ENCODE measurements around the gene MYO6.

The MYO6 gene

DNA sequence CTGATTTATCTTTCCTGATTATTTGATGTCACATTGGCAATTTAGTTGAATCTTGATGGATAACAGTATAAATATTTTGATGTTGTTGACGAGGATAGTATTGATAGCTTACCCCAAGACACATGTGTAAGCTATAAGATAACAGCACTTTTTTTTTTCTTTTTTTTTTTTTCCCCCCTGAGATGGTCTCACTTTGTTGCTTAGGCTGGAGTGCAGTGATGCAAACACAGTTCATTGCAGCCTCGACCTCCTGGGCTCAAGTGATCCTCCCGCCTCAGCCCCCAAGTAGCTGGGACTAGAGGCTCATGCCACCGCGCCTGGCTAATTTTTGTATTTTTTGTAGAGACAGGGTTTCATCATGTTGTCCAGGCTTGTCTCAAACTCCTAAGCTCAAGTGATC is 21.8 kb downstream of the MYO6 start:
- no peak for DNase-seq

GRCh38 chr6:75775219-75775618 is 26.2 kb downstream of the MYO6 start:
- no peak for DNase-seq

DNA sequence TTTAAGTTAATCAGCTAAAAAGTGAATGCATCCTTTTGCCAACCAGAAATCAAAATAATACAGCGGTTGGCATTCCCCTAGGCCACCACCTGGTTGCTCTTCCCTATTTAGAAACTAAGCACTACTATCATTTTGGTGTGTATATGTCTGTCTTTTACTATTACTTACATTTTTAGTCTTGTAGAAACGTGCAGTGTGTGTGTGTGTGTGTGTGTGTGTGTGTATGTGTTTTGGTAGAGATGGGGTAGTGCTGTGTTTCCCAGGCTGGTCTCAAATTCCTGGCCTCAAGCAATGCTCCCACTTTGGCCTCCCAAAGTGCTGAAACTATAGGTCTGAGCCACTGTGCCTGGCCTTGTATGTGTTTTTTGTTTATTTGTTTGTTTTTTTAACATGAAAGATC is 27.4 kb downstream of the MYO6 start:
- no peak for DNase-seq

GRCh38 chr6:75778757-75779156 is 29.7 kb downstream of the MYO6 start:
- DNase-seq: no peak

GRCh38 chr6:75786152-75786551 is 37.1 kb downstream of the MYO6 start:
- no peak for DNase-seq

GRCh38 chr6:75788894-75789293 is 39.9 kb downstream of the MYO6 start:
- DNase-seq: no peak

DNA sequence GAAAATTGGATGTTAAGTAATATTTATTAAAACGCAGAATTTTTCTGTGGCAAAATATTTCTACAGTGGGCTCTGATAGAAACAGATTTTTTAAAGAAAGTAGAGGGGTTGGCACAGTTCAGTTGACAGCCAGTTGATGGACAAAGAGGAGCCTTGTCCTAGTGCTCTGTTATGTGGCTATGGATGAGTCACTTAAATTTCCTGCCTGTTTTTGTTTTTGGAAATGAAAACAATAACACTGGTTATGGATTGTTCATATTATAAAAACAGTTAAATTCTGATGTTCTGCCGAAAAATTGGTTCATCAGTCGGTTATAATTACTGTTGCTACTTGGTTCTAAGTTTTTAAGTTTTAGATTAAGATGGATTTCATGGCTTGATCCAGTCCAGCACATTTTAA is 42.8 kb downstream of the MYO6 start:
- no peak for DNase-seq

GRCh38 chr6:75794351-75794846 is 45.4 kb downstream of the MYO6 start:
- DNase-seq: no peak

GRCh38 chr6:75794954-75795739 is 46.1 kb downstream of the MYO6 start:
- no peak for DNase-seq

GRCh38 chr6:75796723-75797122 is 47.7 kb downstream of the MYO6 start:
- DNase-seq: no peak

GRCh38 chr6:75800133-75800532 is 51.1 kb downstream of the MYO6 start:
- no peak for DNase-seq

DNA sequence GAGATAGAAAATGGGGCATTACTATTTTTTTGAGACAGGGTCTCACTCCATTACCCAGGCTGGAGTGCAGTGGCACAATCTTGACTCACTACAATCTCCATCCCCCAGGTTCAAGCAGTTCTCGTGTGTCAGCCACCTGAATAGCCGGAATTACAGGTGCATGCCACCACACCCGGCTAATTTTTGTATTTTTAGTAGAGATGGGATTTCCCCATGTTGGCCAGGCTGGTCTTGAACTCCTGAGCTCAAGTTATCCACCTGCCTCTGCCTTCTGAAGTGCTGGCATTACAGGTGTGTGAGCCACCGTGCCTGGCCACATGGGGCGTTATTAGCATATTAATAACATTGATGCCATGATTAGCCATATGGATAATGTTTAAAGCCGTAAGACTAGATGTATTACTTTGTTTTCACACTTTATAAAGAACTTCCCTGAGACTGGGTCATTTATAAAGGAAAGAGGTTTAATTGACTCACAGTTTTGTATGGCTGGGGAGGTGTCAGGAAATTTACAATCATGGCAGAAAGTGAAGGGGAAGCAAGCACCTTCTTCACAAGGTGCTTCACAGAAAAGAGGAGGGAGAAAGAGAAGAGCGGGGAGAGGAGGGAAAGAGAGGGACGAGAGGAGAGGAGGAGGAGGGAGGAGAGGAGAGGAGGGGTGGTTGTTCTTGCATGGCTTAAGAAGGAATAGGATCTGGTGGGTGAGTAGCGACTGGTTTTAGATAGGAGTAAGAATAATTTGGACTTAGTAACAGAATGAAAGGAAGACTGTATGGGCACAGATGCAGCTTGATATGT is 51.9 kb downstream of the MYO6 start:
- no peak for DNase-seq

DNA sequence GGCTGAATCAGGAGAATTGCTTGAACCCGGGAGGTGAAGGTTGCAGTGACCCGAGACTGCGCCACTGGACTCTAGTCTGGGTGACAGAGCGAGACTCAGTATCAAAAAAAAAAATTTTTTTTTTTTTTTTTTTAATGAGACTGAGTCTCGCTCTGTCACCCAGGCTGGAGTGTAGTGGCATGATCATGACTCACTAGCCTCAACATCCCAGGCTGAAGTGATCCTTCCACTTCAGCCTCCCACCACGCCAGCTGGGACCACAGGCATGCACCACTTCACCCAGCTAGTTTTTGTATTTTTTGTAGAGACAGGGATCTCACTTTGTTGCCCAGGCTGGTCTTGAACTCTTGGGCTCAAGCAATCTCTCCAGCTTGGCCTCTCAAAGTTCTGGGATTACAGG is 53.3 kb downstream of the MYO6 start:
- DNase-seq: no peak

GRCh38 chr6:75808507-75808906 is 59.5 kb downstream of the MYO6 start:
- DNase-seq: no peak

- DNase-seq: no peak
These were observed 63.5 kb downstream of the MYO6 start for GRCh38 chr6:75812560-75812959.

DNA sequence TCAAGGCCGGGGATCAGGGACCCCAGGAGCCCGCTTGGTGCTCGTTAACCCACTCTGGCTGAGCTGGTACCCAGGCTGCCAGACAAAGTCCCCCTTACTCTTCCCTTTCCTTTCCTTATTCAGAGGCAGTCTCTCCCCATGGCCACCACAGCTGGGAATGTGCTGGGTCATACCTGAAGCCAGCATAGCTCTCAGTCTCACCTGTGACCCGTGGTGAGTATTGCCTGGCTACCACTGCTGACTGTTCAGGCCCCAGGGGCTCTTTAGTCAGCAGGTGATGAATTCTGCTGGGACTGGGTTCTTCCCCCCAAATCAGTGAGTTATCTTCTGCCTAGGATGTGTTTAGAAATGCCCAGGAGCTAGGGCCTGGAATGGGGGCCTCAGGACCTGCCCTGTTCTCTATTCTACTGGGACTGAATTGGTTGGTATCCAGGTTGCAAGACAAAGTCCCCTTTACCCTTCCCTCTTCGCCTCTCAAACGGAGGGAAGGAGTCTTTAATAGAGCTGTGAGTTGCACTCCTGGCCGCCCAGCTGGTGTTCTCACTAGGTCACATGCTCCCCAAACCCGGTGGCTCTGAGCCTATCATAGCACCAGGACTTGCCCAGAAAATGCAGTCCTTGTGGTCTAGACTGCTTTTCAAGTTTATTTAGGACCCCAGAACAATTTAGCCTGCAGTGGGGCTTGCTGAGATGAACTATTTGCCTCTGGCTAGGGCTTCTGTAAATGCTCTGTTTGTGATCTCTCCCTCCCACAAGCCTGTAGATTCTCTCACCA is 64.6 kb downstream of the MYO6 start:
- DNase-seq: no peak

DNA sequence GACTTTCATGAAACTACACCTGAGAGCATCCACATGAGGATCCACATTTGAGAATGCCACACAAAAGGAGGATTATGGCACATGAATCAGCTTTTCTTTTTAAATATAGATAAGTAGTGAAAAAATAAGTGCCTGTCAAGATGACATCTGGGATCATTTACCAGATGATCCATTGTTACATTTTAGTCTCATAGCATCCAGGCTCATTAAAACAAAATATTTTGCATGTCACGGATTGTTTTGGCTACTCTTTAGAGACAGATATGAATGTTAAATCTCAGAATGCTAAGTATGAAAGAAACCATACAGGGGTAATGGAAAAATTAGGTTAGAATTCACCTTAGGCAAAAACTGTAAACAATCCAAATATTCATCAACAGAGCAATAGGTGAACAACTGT is 66.7 kb downstream of the MYO6 start:
- no peak for DNase-seq

DNA sequence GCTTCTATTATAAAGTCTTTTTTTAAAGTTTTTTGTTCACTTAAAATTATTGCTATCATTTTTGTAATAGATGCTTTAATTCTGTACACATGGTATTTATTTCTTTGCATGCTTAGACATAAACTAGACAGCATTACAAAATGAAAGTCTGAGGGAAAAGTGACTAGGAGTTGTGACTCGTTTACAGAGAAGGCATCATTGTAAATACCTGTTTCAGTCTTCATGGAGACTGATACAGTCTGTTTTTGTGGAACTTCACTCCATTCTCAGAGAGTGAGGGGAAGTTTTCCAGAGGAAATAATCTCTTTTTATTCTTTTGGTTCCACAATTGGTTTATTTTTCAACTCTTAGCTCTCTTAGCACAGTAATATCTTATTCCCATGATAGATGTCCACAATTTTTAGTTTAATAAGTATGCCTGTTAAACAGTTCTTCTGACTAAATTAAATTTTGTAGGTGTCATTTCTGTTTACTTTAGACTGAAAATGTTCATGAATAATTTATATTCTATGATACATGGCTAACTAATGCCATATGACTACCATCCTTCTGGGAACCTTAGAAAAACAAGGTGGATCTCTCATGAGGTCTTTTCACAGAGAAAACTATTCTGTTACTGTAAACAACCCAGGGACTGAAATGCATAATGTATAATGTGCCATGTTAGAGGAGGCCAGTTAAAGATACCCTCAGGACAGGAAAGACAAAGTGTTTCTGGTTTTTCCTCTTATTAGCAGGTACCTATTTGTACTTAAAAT is 69.2 kb downstream of the MYO6 start:
- no peak for DNase-seq

- DNase-seq: no peak
These were observed 70.9 kb downstream of the MYO6 start for GRCh38 chr6:75819776-75820487.

DNA sequence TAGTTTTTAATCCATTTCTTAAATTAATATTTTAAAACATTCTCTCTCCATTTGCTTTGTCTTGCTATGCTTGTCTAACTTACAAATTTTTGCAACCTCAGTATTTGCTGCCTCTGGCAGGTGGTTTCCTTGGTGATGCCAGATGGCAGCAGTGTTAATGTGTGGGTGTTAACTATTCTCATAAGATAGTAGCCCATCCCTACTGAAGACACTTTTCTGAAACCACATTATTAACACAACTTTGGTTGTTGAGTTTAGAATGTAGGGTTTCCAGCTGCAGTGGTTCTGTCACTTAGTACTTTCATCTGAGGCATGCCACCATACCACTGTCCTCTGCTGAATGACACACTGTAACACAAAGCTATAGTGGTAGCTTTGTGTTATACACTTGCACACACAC is 75.1 kb downstream of the MYO6 start:
- no peak for DNase-seq

GRCh38 chr6:75827163-75827562 is 78.1 kb downstream of the MYO6 start:
- DNase-seq: no peak
